ENCODE data around the gene COX6B2.

- TF ChIP-seq CTCF (IDR thresholded peaks at IDR 0.05), result no peak
- no peak for TF ChIP-seq TAF1 (IDR thresholded peaks at IDR 0.05; ENCODE audit: borderline replicate concordance, low read depth, low read length)
- TF ChIP-seq EZH2phosphoT487 (IDR thresholded peaks at IDR 0.05; ENCODE audit: borderline replicate concordance, low read depth), result no peak
- no peak for TF ChIP-seq POLR2AphosphoS5 (IDR thresholded peaks at IDR 0.05; ENCODE audit: low read depth, low read length)
- TF ChIP-seq RFX5 (IDR thresholded peaks at IDR 0.05; ENCODE audit: low read length), result no peak
- no peak for TF ChIP-seq CHD2 (IDR thresholded peaks at IDR 0.05; ENCODE audit: low read length, partially characterized antibody)
- TF ChIP-seq FOSL2 (IDR thresholded peaks at IDR 0.05; ENCODE audit: borderline replicate concordance, low read depth), result no peak
- no peak for TF ChIP-seq MXI1 (IDR thresholded peaks at IDR 0.05; ENCODE audit: low read depth, low read length)
Observed at GRCh38 chr19:55348317-55349034, 6.0 kb downstream of the COX6B2 start.
